Measurements from ENCODE around the gene CAPZA1. TPM values are rescaled to one million over a fixed set of nuclear protein-coding genes. Genes with fewer than 3 reads are reported as not detected.

Gene CAPZA1
- total and polyA plus RNA-seq, 4 donors, result 28.6 to 74.8 (median 48.9) TPM

DNA sequence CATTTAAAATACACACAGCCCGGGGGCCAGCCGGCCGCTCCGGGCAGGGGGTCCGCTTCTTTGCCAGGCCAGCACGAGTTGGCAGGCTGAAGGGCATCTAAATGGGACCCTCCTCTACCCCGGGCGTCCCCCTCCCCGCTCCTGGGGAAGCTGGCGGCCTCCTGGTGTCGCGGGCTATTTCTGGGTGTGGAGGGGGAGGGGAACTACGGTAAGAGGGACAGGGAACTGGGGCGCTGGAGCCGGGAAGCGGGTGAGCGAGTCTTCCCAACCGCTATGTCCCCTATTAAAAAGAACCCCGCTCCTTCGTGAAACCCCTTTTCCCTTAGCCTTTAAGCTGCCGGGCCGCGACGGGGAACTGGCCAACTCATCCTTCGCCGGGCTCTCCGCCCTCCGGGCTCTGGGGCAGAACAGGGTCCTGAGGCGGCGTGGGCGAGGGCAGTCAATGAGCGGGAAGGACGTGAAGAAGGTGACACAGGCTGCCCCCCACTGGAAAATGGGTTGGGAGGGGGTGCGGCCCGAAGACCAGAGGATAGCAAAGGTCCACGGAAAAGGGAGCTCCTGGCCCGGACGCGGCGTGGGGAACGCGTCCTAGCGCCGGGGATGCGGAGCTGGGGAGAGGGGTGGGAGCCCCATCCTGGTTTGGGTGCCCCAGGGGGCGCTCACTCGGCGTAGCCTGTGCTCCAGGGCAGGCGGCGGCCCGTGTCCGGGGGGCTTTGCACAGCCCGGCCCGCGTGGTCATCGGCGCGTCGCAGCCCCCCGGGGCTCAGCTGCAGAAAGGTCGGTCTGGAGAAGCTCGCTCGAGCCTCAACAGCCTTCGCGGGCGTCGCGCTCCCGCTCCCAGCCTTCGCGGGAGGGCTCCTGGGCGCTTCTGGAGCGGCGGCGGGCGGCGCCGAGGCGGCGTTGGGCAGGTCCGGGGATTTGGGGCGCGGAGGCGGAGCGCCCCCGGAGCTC lies 95.0 kb downstream of the CAPZA1 start:
- DNase-seq (ENCODE audit: low spot score), result no peak
- 2% methylated on average over 86 of the region's 86 CpGs for WGBS
- Histone ChIP-seq H3K4me1 (ENCODE audit: control insufficient read depth in 4 of 4, insufficient read depth in 4 of 4, low read length in 3 of 4) (peaks cover 11 to 36% (median 26%) of the 10 kb centered on the region in 4 donors), H3K9me3 (ENCODE audit: control insufficient read depth in 4 of 4, low read length in 3 of 4) (no peaks in the 10 kb centered on the region), H3K36me3 (ENCODE audit: control insufficient read depth in 4 of 4, insufficient read depth in 3 of 4, low read depth in 1 of 4, low read length in 3 of 4) (no peaks in the 10 kb centered on the region), H3K27me3 (ENCODE audit: control insufficient read depth in 4 of 4, insufficient read depth in 4 of 4, low read length in 3 of 4) (peaks cover 0 to 3% (median 0%) of the 10 kb centered on the region in 4 donors), H3K4me3 (ENCODE audit: low read depth in 1 of 3, low read length in 3 of 3) (peak overlapping the region; percentile 43 to 57 (median 45)), H3K9ac (ENCODE audit: low read depth in 1 of 2, low read length in 2 of 2) (no peak overlapping the region), H3K27ac (ENCODE audit: low read depth in 1 of 2, low read length in 2 of 2) (no peak overlapping the region)
- TF ChIP-seq ATF3 (IDR thresholded peaks at IDR 0.05), result no peak
- TF ChIP-seq HNF4A (conservative IDR thresholded peaks at IDR 0.05), result no peak
- no peak for TF ChIP-seq NR2F2 (IDR thresholded peaks at IDR 0.05)
- TF ChIP-seq TAF1 (conservative IDR thresholded peaks at IDR 0.05), result no peak
- no peak for TF ChIP-seq CTCF (IDR thresholded peaks at IDR 0.05; ENCODE audit: low read depth, low read length, missing input control)
- TF ChIP-seq YY1 (IDR thresholded peaks at IDR 0.05), result no peak
- TF ChIP-seq HNF4G (IDR thresholded peaks at IDR 0.05), result no peak
- TF ChIP-seq RXRA (IDR thresholded peaks at IDR 0.05), result no peak
- TF ChIP-seq, protein P1, sequence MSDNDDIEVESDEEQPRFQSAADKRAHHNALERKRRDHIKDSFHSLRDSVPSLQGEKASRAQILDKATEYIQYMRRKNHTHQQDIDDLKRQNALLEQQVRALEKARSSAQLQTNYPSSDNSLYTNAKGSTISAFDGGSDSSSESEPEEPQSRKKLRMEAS (IDR thresholded peaks at IDR 0.05), result no peak
- no peak for TF ChIP-seq REST (IDR thresholded peaks at IDR 0.05)
- TF ChIP-seq ZBTB33 (IDR thresholded peaks at IDR 0.05), result no peak
- TF ChIP-seq SP1 (IDR thresholded peaks at IDR 0.05), result no peak
- no peak for TF ChIP-seq EGR1 (IDR thresholded peaks at IDR 0.05; ENCODE audit: low read depth in 2 of 2)
- TF ChIP-seq FOXA1 (IDR thresholded peaks at IDR 0.05), result no peak
- TF ChIP-seq GABPA (IDR thresholded peaks at IDR 0.05 in 1 of 2, conservative IDR thresholded peaks at IDR 0.05 in 1 of 2), result no peak
- TF ChIP-seq JUND (IDR thresholded peaks at IDR 0.05), result no peak
- no peak for TF ChIP-seq RAD21 (IDR thresholded peaks at IDR 0.05)
- no peak for TF ChIP-seq FOXA2 (IDR thresholded peaks at IDR 0.05)
